Hepatic stellate cell (primary cell): ENCODE measurements around the gene SLC6A18.
"Not testable (repeated sequence)": the region's sequence is repeated elsewhere in the genome, so short reads cannot be mapped to it uniquely, and the experiment has no call there.

Source experiments
- DNase-seq: peaks from one replicate; pipeline ENCODE4 v3.0.0; 2011; ENCODE audit warnings: low spot score

The SLC6A18 gene

GRCh38 chr5:1216918-1217295, 8.3 kb upstream of the SLC6A18 start:
- no peak for DNase-seq

GRCh38 chr5:1217596-1218206, 7.5 kb upstream of the SLC6A18 start:
- DNase-seq: no peak

GRCh38 chr5:1218351-1219080, 6.7 kb upstream of the SLC6A18 start:
- DNase-seq: no peak

GRCh38 chr5:1219098-1219767, 5.9 kb upstream of the SLC6A18 start:
- no peak for DNase-seq

GRCh38 chr5:1219768-1220100, 5.4 kb upstream of the SLC6A18 start:
- DNase-seq: no peak

- no peak for DNase-seq
Observed at GRCh38 chr5:1220351-1220750, 4.8 kb upstream of the SLC6A18 start.

- no peak for DNase-seq
Observed at GRCh38 chr5:1220831-1221230, 4.3 kb upstream of the SLC6A18 start.

- DNase-seq: no peak
Observed at GRCh38 chr5:1221721-1222120, 3.5 kb upstream of the SLC6A18 start.

GRCh38 chr5:1222147-1222546, 3.0 kb upstream of the SLC6A18 start:
- DNase-seq: no peak

GRCh38 chr5:1222621-1223277, 2.4 kb upstream of the SLC6A18 start:
- DNase-seq: no peak

GRCh38 chr5:1223278-1223670, 1.9 kb upstream of the SLC6A18 start:
- no peak for DNase-seq

GRCh38 chr5:1224631-1225030, 550 bp upstream of the SLC6A18 start:
- no peak for DNase-seq

GRCh38 chr5:1226231-1226630, 1.1 kb downstream of the SLC6A18 start:
- no peak for DNase-seq

GRCh38 chr5:1226839-1227581, 1.8 kb downstream of the SLC6A18 start:
- DNase-seq: no peak

- DNase-seq: no peak
Observed at GRCh38 chr5:1227667-1228066, 2.5 kb downstream of the SLC6A18 start.

GRCh38 chr5:1228120-1228519, 2.9 kb downstream of the SLC6A18 start:
- no peak for DNase-seq

- DNase-seq: not testable (repeated sequence)
Observed at GRCh38 chr5:1229023-1229422, 3.8 kb downstream of the SLC6A18 start.

GRCh38 chr5:1229822-1230221, 4.6 kb downstream of the SLC6A18 start:
- no peak for DNase-seq

GRCh38 chr5:1230551-1230950, 5.4 kb downstream of the SLC6A18 start:
- no peak for DNase-seq

- no peak for DNase-seq
Observed at GRCh38 chr5:1231354-1231905, 6.2 kb downstream of the SLC6A18 start.

GRCh38 chr5:1232780-1233179, 7.6 kb downstream of the SLC6A18 start:
- DNase-seq: no peak

- DNase-seq: no peak
Observed at GRCh38 chr5:1235379-1235778, 10.2 kb downstream of the SLC6A18 start.
